GM10266 (cell line): ENCODE measurements around the gene TNK1.

Source experiments
- DNase-seq: peaks from one replicate; pipeline ENCODE4 v3.0.0; 2012; ENCODE audit errors: extremely low spot score
- CTCF ChIP-seq: IDR thresholded peaks from 2 replicates; pipeline ENCODE4 v1.5.1; 2012; ENCODE audit warnings: mild to moderate bottlenecking, low read depth; ENCODE audit not compliant: control insufficient read depth, insufficient read depth; ENCODE audit errors: missing control alignments

The TNK1 gene

DNA sequence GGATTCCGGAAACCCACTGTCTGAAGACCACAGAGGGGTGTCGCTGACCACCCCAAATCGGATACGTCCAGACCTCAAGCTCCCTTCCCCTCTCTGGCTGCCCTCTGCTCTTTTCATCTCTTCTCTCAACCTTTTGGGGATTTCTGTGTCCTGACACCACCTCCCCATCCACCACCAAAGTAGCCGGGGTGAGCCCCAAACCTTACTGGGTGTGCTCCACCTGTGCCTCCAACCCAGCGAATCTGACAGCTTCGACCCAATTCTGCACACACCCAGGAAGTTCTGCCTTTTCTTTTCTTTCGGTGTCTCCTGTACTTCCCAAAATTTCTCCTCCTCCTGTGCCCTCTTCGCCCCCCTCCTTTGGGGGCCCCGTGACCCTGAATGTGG lies 28.4 kb upstream of the TNK1 start:
- TF ChIP-seq CTCF = peak; percentile 49
- DNase-seq = no peak

DNA sequence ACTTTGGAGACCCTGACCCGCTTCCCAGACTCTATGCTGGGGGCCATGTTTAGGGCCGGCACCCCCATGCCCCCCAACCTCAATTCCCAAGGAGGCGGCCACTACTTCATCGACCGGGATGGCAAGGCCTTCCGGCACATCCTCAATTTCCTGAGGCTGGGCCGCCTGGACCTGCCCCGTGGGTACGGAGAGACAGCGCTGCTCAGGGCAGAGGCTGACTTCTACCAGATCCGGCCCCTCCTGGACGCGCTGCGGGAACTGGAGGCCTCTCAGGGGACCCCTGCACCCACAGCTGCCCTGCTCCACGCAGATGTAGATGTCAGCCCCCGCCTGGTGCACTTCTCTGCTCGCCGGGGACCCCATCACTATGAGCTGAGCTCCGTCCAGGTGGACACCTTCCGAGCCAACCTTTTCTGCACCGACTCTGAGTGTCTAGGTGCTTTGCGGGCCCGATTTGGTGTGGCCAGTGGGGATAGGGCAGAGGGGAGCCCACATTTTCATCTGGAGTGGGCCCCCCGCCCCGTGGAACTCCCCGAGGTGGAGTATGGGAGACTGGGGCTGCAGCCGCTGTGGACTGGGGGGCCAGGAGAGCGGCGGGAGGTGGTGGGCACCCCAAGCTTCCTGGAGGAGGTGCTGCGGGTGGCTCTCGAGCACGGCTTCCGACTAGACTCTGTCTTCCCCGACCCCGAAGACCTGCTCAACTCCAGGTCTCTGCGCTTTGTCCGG lies 27.8 kb upstream of the TNK1 start:
- no peak for DNase-seq
- TF ChIP-seq CTCF = no peak

DNA sequence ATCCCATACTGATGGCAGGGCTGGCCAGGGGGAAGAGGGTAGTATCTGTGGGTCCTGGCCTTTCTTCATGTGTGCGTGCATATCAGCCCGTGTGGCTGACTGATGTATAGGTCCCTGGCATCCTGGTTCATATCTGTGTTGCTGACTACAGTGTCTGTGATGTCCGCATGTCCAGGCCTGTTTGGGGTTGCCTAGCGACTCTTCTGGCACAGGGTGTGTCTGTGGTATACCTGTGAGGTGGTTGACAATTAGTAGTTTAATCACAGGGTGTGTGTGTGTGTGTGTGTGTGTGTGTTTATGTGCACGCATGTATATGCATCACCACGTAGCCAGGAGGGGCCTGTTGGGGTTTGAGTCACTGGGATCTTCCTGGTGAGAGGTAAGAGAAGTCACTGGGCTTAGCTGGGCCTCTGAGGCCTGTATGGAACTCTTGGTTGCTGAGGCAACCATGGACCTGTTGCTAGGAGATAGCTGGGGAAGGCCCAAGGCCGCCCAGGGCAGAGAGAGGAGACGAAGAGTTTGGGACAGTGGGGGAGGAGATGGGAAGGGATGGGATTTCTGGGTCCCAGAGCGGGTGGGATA lies 26.5 kb upstream of the TNK1 start:
- no peak for TF ChIP-seq CTCF
- peak; percentile 59 for DNase-seq

- TF ChIP-seq CTCF = no peak
- no peak for DNase-seq
Observed at GRCh38 chr17:7355053-7355452, 25.8 kb upstream of the TNK1 start, which contains the start of gene TMEM95. TMEM95 (plus strand) TSS chr17:7355156; CDS start chr17:7355205, 49 bp downstream.

GRCh38 chr17:7355573-7355972 lies 25.3 kb upstream of the TNK1 start:
- no peak for TF ChIP-seq CTCF

GRCh38 chr17:7356072-7356549 lies 24.8 kb upstream of the TNK1 start:
- peak; percentile 86 for DNase-seq

More at GRCh38 chr17:7355573-7355972, 25.3 kb upstream of the TNK1 start:
- no peak for DNase-seq

More at GRCh38 chr17:7356072-7356549, 24.8 kb upstream of the TNK1 start:
- TF ChIP-seq CTCF = peak; percentile 97
